ENCODE results near the gene RASA1.
"Not testable (repeated sequence)": the region's sequence is repeated elsewhere in the genome, so short reads cannot be mapped to it uniquely, and the experiment has no call there.

RASA1 gene

DNA sequence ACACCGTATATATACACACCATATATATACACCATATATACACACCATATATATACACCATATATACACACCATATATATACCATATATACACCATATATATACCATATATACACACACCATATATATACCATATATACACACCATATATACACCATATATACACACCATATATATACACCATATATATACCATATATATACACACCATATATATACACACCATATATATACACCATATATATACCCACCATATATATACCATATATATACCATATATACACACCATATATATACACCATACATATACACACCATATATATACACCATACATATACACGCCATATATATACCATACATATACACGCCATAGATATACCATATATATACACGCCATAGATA is 19.6 kb downstream of the RASA1 start:
- not testable (repeated sequence) for DNase-seq

- no peak for DNase-seq
These were observed 31.1 kb downstream of the RASA1 start for GRCh38 chr5:87298692-87299362.

DNA sequence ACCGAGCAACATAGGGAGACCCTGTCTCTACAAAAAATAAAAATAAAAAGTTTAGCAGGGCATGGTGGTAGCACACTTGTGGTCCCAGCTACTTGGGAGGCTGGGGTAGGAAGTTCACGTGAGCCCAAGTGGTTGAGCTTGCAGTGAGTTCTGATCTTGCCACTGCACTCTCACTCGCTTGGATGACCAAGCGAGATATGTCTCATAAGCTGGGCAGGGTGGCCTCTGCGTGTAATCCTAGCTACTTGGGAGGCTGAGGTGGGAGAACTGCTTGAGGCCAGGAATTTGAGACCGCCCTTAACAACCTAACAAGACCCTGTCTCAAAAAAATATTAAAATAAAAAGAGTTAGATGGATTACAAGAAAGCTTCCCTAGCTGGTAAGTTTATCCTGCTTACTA is 32.5 kb downstream of the RASA1 start:
- no peak for DNase-seq

- DNase-seq, result no peak
These were observed 33.1 kb downstream of the RASA1 start for GRCh38 chr5:87300744-87301143.

- no peak for DNase-seq
These were observed 34.4 kb downstream of the RASA1 start for GRCh38 chr5:87302061-87302460.

- no peak for DNase-seq
These were observed 35.6 kb downstream of the RASA1 start for GRCh38 chr5:87303324-87303723.

- not testable (repeated sequence) for DNase-seq
These were observed 38.4 kb downstream of the RASA1 start for GRCh38 chr5:87306090-87306489.

DNA sequence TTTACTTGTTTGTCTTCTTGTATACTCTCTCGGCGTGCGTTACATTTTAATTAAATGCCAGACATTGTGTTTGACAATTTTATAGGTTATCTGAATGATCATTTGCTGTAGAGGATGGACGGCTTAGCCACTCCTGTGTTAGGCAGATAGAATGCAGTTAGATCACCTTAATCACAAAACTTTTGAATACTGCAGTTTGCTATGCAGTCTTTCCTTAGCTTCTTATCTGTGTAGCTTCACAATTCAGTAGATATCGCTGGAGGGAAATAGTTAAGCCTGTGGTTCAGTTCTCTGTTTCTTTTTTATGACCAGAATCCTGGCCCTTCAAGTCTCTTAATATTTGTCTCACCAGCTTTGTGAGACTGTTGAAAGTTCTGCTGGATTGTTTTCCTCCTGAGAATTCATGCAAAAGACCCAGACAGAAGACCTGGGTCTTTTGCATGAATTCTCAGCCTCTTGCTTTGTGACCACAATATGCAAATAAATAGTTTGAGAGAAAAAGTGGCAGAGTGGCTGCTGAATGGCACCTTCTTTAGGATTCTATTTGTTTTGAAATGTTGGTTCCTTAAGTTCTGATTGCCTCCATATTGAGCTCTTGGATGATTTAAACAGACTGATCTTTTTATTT is 40.2 kb downstream of the RASA1 start:
- DNase-seq, result no peak

DNA sequence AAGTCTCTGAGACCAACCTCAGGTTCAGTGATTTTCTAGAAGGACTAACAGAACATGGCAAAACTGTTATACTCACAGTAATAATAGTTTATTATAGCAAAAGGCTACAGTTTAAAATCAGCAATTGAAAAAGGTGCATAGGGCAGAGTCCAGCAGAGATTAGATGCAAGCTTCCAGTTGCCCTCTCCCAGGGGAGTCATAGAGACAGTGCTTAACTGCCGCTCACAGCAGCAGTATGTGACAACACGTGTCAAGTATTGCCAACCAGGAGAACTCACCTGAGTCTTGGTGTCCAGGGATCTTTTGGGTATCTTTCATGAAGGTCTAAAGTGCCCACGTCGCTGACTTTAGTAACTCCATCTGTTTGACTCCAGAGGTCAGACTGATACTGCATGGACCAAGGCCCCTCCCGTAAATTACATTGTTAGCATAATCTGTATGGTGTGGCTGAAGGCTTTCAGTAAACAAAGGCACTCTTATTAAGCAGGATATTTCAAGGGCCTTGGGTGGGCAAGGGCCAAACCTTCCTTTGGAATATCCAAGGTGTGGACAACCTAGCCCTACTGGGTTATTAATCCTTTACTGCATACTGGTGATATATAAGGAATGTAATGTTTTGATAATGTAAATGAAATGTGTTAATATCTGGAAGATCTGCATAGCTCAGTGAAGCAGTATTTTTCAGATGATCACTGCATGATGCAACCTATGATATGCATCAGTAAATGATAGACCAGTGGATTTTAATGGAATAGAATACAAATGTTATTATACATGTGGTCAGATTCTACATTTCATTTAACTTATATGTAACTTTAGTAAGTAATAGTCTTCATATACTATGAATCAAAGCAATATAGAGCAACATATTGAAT is 44.0 kb downstream of the RASA1 start:
- no peak for DNase-seq

DNA sequence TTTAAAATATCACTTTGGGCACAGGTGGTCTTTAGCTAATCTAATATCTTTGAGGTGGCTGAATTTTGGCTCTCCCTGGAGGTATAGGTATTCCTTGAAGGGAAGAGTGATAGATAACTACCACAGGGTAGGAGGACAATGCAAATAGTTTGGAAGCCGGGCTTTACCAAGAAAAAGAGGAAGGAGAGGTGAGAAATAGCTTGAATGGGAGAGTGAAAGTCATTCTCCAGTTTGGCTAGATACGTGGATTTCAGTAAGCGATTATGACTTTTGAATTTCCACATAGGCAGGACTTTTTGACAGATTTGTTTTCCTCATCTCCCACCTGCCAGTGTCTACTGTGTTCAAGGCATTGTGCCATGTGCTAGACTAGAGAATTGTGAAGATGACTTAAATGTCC is 45.5 kb downstream of the RASA1 start:
- DNase-seq, result no peak

GRCh38 chr5:87319469-87319868 is 51.8 kb downstream of the RASA1 start:
- DNase-seq, result no peak

- DNase-seq, result no peak
These were observed 53.9 kb downstream of the RASA1 start for GRCh38 chr5:87321605-87322004.

- DNase-seq, result no peak
These were observed 54.7 kb downstream of the RASA1 start for GRCh38 chr5:87322381-87322780.

DNA sequence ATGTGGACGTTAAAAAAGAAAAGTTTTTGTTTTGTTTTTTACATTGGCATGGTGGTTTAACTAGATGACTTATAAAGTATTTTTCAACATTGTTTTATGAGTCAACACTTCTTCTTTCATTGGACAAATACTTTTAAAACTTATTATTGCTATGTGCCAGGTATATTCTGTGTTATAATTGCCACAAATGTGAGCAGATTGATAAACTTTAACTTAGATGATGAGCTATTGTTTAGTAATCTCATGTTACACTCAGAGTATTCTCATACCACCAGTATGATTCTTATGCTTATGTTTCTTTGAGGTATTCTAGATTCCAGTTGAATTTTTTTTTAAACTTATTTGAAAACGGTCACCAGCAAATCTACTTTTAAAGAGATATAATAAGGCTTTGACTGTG is 60.3 kb downstream of the RASA1 start:
- no peak for DNase-seq

DNA sequence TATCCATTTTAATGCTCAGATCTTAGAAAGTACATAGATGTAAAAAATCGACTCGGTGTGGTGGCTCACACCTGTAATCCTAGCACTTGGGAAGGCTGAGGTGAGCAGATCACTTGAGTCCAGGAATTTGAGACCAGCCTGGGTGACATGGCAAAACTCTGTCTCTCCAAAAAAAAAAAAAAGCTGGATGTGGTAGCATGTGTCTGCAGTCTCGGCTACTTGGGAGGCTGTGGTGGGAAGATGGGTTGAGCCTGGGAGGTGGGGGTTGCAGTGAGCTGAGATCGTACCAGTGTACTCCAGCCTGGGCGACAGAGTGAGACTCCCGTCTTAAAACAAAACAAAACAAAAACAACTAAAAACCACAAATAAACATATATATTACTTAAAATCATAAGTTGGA is 61.4 kb downstream of the RASA1 start:
- no peak for DNase-seq

GRCh38 chr5:87339986-87340385 is 72.3 kb downstream of the RASA1 start:
- no peak for DNase-seq

GRCh38 chr5:87340716-87341115 is 73.0 kb downstream of the RASA1 start:
- DNase-seq, result no peak

GRCh38 chr5:87347272-87347671 is 79.6 kb downstream of the RASA1 start:
- no peak for DNase-seq

GRCh38 chr5:87347841-87348240 is 80.2 kb downstream of the RASA1 start:
- no peak for DNase-seq

GRCh38 chr5:87354496-87354895 is 86.8 kb downstream of the RASA1 start:
- no peak for DNase-seq

DNA sequence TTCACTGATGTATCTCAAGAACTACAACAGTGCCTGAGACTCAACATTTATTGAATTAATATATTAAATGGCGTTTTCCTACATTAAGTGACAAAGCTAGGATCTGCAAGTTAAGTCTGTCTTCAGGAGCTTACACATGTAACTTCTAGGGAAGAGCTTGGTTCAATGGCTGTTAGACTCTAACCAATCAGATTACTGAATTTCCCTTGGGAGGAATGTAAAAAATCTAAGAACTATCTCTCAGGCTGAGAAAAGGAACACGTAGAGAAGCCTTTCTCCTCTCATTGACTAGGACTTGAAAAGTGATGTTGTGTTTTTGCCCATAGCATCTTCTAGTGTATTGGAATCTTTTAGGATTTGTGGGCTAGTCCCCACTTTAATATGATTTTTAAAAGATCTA is 91.4 kb downstream of the RASA1 start:
- no peak for DNase-seq

DNA sequence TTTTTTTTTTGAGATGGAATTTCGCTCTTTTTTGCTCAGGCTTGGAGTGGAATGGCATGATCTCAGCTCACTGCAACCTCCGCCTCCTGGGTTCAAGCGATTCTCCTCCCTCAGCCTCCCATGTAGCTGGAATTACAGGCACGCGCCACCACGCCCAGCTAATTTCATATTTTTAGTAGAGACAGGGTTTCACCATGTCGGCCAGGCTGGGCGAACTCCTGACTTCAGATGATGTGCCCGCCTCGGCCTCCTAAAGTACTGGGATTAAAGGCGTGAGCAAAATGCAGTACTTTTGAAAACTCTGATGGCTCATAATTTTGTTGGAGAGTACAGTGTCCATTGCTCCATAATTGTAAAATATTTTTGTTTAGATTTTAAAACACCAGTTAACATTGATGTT is 92.4 kb downstream of the RASA1 start:
- no peak for DNase-seq

GRCh38 chr5:87361031-87361445 is 93.4 kb downstream of the RASA1 start:
- no peak for DNase-seq

Data from NCI-H2029 (cell line).